ENCODE data around the gene SULT2B1. TPM values are rescaled to one million over a fixed set of nuclear protein-coding genes. Genes with fewer than 3 reads are reported as not detected.

Gene SULT2B1
- total and polyA plus RNA-seq, 2 experiments from 2014 or later, result not detected

GRCh38 chr19:48508729-48509411 is 43.1 kb upstream of the SULT2B1 start:
- DNase-seq, result no peak
- Histone ChIP-seq H3K4me3 (no peak overlapping the region), H3K9ac (no peak overlapping the region), H3K27me3 (replicated peaks; ENCODE audit: insufficient read depth) (peaks cover 12% of the 10 kb centered on the region; the same call in 1 of the 2 replicates), H3K36me3 (ENCODE audit: low read depth) (no peaks in the 10 kb centered on the region), H3K4me1 (ENCODE audit: insufficient read depth) (0 out of 2 replicates have a peak, but pooled peaks cover 3% of the 10 kb centered on the region), H4K20me1 (ENCODE audit: insufficient read depth) (no peaks in the 10 kb centered on the region), H2AFZ (no peak overlapping the region), H3K4me2 (ENCODE audit: unreplicated experiment) (no peak overlapping the region), H3K9me2 (ENCODE audit: insufficient read depth) (no peaks in the 10 kb centered on the region), H3K9me3 (ENCODE audit: low read depth) (no peaks in the 10 kb centered on the region), H3K27ac (no peak overlapping the region), H3F3A (ENCODE audit: insufficient read depth) (no peaks in the 10 kb centered on the region), H3K79me2 (ENCODE audit: insufficient read depth) (no peaks in the 10 kb centered on the region)
- no peak for TF ChIP-seq EZH2phosphoT487 (IDR thresholded peaks at IDR 0.05; ENCODE audit: insufficient read depth, low read depth)
- TF ChIP-seq EZH2 (IDR thresholded peaks at IDR 0.05; ENCODE audit: insufficient read depth, poor library complexity, severe bottlenecking), result no peak
- in situ Hi-C loops (cut with MboI), result loop anchor here (5.0 kb wide), 1 partner anchor 73 kb away; no protein-coding TSS in a partner anchor
- WGBS, 2 experiments (ENCODE audit: low coverage in 1 of 2, low lambda C conversion rate in 2 of 2, missing lambda C conversion rate in 2 of 2), result 80 to 86% methylated on average over 18 to 32 of the region's 32 CpGs

DNA sequence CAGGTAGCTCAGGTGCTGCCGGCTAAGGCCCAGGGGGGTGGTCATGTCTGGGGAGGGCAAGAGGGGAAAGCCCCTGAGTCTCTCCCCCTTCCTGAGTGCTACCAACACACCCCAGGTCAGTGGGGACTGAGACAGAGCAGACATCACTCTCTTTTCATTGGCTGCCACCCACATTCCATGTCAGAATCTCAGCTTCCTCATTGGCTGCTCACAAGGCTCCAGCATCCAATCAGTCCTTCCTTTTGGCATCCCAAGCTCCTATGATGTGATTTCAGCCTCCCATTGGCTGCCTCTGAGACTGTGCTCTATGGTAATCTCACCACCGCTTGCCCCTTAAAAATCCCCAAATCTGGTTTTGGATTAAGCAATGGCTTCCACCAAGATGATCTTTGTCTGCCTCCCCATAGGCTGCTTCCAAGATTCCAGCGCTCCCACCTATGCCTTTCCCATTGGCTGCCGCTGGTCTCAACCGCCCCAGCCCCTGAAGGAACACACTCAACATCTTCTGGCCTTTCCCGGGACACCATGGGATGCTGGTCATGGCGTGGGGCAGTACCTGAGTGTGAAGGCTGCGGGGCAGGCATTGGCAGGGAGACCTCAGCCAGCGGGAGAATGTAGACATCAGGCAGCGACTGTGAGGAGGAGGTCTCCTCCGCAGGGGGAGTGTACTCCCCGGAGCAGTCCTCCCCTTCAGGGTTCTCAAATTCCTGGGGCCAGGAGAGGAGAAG is 42.3 kb upstream of the SULT2B1 start:
- Histone ChIP-seq H3K79me2 (ENCODE audit: insufficient read depth) (no peaks in the 10 kb centered on the region), H3K27ac (no peak overlapping the region), H4K20me1 (ENCODE audit: insufficient read depth) (no peaks in the 10 kb centered on the region), H3K4me2 (ENCODE audit: unreplicated experiment) (no peak overlapping the region), H3K9me3 (ENCODE audit: low read depth) (no peaks in the 10 kb centered on the region), H2AFZ (no peak overlapping the region), H3K27me3 (replicated peaks; ENCODE audit: insufficient read depth) (peaks cover 12% of the 10 kb centered on the region; the same call in 1 of the 2 replicates), H3K36me3 (ENCODE audit: low read depth) (no peaks in the 10 kb centered on the region), H3F3A (ENCODE audit: insufficient read depth) (no peaks in the 10 kb centered on the region), H3K4me1 (ENCODE audit: insufficient read depth) (0 out of 2 replicates have a peak, but pooled peaks cover 3% of the 10 kb centered on the region), H3K9me2 (ENCODE audit: insufficient read depth) (no peaks in the 10 kb centered on the region), H3K4me3 (no peak overlapping the region), H3K9ac (no peak overlapping the region)
- in situ Hi-C loops (cut with MboI), result loop anchor here (5.0 kb wide), 1 partner anchor 73 kb away; no protein-coding TSS in a partner anchor
- 82 to 83% methylated on average over 12 of the region's 12 CpGs for WGBS, 2 experiments (ENCODE audit: low coverage in 1 of 2, low lambda C conversion rate in 2 of 2, missing lambda C conversion rate in 2 of 2)
- no peak for TF ChIP-seq EZH2phosphoT487 (IDR thresholded peaks at IDR 0.05; ENCODE audit: insufficient read depth, low read depth)
- no peak for TF ChIP-seq EZH2 (IDR thresholded peaks at IDR 0.05; ENCODE audit: insufficient read depth, poor library complexity, severe bottlenecking)
- DNase-seq, result no peak

GRCh38 chr19:48510421-48511268 is 41.3 kb upstream of the SULT2B1 start:
- no peaks in the 10 kb centered on the region for H4K20me1 ChIP-seq (ENCODE audit: insufficient read depth)
- H2AFZ ChIP-seq, result peak overlapping the region; percentile 34; the same call in 1 of the 2 replicates
- peak; percentile 73 for DNase-seq
- WGBS, 2 experiments (ENCODE audit: low coverage in 1 of 2, low lambda C conversion rate in 2 of 2, missing lambda C conversion rate in 2 of 2), result 6 to 7% methylated on average over 22 to 24 of the region's 24 CpGs
- H3K27me3 ChIP-seq (replicated peaks; ENCODE audit: insufficient read depth), result peaks cover 12% of the 10 kb centered on the region; the same call in 1 of the 2 replicates
- H3K4me1 ChIP-seq (ENCODE audit: insufficient read depth), result 0 out of 2 replicates have a peak, but pooled peaks cover 3% of the 10 kb centered on the region
- no peaks in the 10 kb centered on the region for H3F3A ChIP-seq (ENCODE audit: insufficient read depth)
- TF ChIP-seq EZH2phosphoT487 (IDR thresholded peaks at IDR 0.05; ENCODE audit: insufficient read depth, low read depth) (no peak), EZH2 (IDR thresholded peaks at IDR 0.05; ENCODE audit: insufficient read depth, poor library complexity, severe bottlenecking) (peak; percentile 60)
- H3K4me2 ChIP-seq (ENCODE audit: unreplicated experiment), result peak overlapping the region; percentile 59
- H3K27ac ChIP-seq, result no peak overlapping the region
- no peaks in the 10 kb centered on the region for H3K9me3 ChIP-seq (ENCODE audit: low read depth)
- H3K4me3 ChIP-seq, result no peak overlapping the region
- H3K9me2 ChIP-seq (ENCODE audit: insufficient read depth), result no peaks in the 10 kb centered on the region
- H3K79me2 ChIP-seq (ENCODE audit: insufficient read depth), result no peaks in the 10 kb centered on the region
- no peaks in the 10 kb centered on the region for H3K36me3 ChIP-seq (ENCODE audit: low read depth)
- in situ Hi-C loops (cut with MboI), result no loop called here
- no peak overlapping the region for H3K9ac ChIP-seq

DNA sequence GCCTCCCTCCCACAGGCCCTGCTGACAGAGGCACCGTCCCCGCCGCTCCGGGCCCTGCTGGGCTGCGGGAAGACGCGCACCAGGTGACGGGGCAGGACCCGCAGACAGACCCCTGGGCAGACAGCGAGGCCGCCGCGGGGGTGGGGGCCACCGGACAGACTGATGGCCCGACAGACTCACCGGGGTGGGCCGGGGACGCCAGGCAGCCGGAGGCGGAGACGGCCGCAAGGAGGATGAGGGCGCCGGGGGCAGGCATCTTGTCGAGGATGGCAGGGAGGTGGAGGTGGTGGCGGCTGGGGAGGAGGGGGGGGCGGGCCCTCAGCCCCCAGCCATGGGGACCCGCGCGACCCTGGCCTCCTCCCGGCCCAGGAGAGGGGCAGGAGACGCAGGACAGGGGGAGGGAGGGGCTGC is 40.6 kb upstream of the SULT2B1 start:
- WGBS, 2 experiments (ENCODE audit: low coverage in 1 of 2, low lambda C conversion rate in 2 of 2, missing lambda C conversion rate in 2 of 2), result 1 to 3% methylated on average over 17 to 32 of the region's 32 CpGs
- in situ Hi-C loops (cut with MboI), result no loop called here
- no peak overlapping the region for H3K4me2 ChIP-seq (ENCODE audit: unreplicated experiment)

More for the DNA sequence above, 40.6 kb upstream of the SULT2B1 start:
- Histone ChIP-seq H3K4me1 (ENCODE audit: insufficient read depth) (0 out of 2 replicates have a peak, but pooled peaks cover 3% of the 10 kb centered on the region), H3K4me3 (no peak overlapping the region), H3K9me3 (ENCODE audit: low read depth) (no peaks in the 10 kb centered on the region), H3K9ac (no peak overlapping the region), H3K79me2 (ENCODE audit: insufficient read depth) (no peaks in the 10 kb centered on the region), H3F3A (ENCODE audit: insufficient read depth) (no peaks in the 10 kb centered on the region), H2AFZ (no peak overlapping the region), H3K36me3 (ENCODE audit: low read depth) (no peaks in the 10 kb centered on the region), H3K27me3 (replicated peaks; ENCODE audit: insufficient read depth) (peaks cover 12% of the 10 kb centered on the region; the same call in 1 of the 2 replicates), H3K9me2 (ENCODE audit: insufficient read depth) (no peaks in the 10 kb centered on the region), H3K27ac (no peak overlapping the region), H4K20me1 (ENCODE audit: insufficient read depth) (no peaks in the 10 kb centered on the region)
- TF ChIP-seq EZH2phosphoT487 (IDR thresholded peaks at IDR 0.05; ENCODE audit: insufficient read depth, low read depth), result no peak
- TF ChIP-seq EZH2 (IDR thresholded peaks at IDR 0.05; ENCODE audit: insufficient read depth, poor library complexity, severe bottlenecking), result no peak
- no peak for DNase-seq
